Body of pancreas (tissue), 4 donors: ENCODE data around the gene GPR108.
"Not testable (repeated sequence)": the region's sequence is repeated elsewhere in the genome, so short reads cannot be mapped to it uniquely, and the experiment has no call there.

Source experiments
- CTCF ChIP-seq, 7 experiments: fragments of 450-650 bp in 4 of 7; fragments of 200-600 bp in 3 of 7; sonication (generic) in 3 of 7; IDR thresholded peaks; one replicate each; pipeline ENCODE4 v1.5.1; 2016 to 2019; ENCODE audit warnings: antibody characterized with exemption in 7 of 7
- POLR2A ChIP-seq, 3 donors: fragments of 450-650 bp; IDR thresholded peaks; one replicate each; pipeline ENCODE4 v1.6.1; 2016; ENCODE audit warnings: antibody characterized with exemption in 3 of 3, mild to moderate bottlenecking in 2 of 3

GRCh38 chr19:6771648-6772027, 34.3 kb upstream of the GPR108 start:
- TF ChIP-seq POLR2A, CTCF (IDR thresholded peaks at IDR 0.05): not testable (repeated sequence)
